ENCODE measurements around the gene CHI3L2.

CHI3L2 gene

DNA sequence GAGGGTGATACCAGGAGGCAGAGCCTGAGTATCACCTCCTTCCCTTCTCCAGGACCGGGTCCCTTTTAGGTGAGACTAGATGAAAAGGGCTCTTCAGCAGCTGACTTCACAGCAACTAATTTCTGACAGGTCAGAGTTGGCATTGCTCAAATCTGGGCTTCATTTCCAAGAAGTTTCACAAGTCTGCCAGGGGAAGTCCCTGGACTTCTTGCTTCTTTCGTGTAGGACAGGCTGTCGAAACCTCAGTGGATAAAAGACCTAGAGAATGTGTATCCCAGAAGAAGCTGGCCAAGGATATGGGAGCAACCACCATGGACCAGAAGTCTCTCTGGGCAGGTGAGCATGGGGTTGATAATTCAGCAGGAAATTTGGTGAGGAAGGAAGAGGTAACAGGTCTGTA, at the start of gene CHI3L2:
CHI3L2 (plus strand) TSS at position 280 of the 400 bp plus-strand sequence; CDS start at position 297, 17 bp downstream.
- no peak for DNase-seq (ENCODE audit: low spot score)

DNA sequence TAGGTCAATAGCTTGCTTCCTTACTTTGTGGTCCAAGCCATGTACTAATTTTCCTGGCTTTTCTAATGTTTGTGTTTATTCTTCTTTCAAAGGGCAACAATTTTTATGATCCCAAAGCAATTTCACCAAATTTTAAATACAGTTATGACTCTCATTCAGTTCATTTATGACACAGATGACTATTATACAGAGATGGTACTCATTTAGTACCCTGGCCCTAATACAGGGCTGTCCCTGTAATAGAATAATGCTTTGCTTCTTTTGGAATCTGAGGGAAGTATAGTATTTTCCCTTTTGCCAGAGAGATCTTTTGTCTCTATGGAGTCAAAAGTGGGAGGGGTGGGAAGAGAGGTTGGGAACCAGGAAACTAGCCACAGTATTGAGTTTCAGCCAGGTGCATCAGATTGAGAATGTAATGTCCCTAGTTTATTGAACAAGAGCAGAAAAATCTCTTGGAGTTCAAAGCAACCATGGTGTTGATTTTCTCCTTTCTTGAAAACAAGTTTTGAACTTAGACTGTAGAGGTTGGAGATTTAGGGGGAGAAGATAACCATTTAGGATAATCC, 47.5 kb upstream of the CHI3L2 start:
- DNase-seq (ENCODE audit: low spot score), result no peak

GRCh38 chr1:111182052-111182451, 45.5 kb upstream of the CHI3L2 start:
- DNase-seq (ENCODE audit: low spot score), result no peak

GRCh38 chr1:111183308-111184069, 44.0 kb upstream of the CHI3L2 start:
- no peak for DNase-seq (ENCODE audit: low spot score)

DNA sequence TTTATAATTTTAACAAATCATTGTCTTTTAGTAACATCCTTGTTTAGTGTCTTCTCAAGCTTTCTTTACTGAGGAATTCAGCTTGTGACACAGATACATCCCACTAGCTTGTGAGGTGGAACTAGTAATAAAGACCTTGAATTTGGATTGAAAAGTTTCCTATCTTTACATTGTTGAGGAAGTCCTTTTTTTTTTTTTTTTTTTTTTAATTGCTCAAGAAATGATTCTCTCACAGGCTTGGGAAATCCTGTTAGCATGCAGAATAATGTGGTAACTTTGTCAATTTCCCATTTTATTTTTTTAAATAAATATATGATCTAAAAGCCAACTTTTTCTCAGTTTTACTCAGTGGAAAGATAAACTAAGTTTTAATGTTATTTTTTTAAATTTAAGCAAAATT, 42.9 kb upstream of the CHI3L2 start:
- no peak for DNase-seq (ENCODE audit: low spot score)

DNA sequence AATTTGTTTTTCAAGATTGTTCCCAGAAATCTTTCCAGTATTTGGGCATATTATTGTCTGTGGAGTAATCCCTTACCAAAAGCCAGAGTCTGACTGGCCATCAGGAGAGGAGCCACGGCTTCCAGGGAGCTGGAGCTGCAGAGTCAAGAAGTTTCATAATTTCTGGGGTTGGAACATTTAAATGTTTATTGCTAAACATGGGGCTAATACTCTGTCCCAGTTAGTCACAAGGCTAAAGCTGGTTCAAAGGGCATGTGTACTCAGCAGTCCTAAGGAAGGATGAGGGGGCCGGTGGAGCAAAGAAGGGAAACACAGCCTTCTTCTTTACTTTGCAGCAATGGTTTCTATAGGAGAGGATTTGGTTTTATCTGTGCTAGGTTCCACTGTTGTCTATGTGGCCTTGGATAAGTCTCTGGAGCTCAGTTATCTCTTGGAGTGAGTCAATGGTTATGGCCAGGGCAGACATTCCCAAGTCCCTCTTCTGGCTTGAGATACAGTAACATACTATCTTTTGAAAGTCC, 36.5 kb upstream of the CHI3L2 start:
- no peak for DNase-seq (ENCODE audit: low spot score)

GRCh38 chr1:111191496-111191895, 36.0 kb upstream of the CHI3L2 start:
- DNase-seq (ENCODE audit: low spot score), result peak; percentile 57

DNA sequence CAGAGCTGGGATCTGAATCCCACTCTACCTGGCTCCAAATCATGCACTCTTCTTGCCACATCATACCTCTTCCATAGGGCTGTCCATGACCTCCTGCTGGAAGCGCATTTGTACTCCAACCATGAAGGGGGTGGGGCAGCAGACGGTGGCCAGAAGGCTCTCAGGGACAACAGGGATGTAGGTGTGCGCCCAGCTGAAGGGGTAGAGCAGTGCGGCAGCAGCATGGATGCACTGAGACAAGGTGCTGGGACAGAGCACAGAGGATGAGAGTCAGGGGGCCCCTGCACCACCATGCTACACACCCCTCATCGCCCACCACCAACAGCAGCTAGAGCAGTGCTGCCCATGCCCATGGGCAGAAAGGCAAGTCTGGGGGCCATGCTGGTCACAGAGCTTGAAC, 35.4 kb upstream of the CHI3L2 start:
- DNase-seq (ENCODE audit: low spot score), result no peak

DNA sequence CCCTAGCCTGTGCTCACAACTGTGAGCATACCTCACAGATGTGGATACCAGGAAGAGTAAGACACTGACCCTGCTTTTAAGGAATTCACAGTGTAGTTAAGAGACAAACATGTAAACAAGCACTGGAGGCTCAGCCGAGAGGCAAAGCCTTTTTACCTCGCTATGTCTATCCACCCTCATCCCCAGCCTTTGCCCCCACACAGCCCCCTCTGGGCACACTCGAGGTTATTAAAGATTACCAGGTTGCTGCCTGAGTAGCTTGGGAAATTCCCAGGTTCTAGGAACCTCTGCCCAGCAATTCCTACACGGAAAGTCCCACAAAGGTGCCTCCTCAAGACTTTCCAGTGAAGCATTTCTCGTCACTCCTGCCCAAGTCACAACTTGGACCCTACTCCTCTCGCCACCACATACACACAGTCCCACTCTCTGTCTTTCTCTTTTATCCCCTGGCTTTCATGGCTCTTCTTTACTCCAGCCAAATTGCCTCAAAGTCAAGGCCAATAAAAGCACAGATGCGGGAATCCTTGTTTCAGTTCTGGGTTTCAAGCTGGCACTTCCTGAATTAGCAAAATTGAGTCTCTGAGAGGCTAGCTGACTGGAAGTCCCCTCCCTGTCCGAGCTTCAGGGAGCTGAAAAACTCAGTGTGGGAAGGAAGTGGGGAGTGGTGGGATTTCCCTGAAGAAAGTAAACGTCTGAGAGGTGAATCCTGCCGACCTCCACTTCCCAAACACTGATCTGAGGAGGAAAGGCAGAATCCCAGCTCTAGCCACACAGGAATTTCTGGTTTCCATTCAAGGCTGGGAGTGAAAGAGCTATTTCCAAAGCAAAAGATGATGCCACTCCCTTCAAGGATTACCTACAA, 34.6 kb upstream of the CHI3L2 start:
- DNase-seq (ENCODE audit: low spot score), result no peak

DNA sequence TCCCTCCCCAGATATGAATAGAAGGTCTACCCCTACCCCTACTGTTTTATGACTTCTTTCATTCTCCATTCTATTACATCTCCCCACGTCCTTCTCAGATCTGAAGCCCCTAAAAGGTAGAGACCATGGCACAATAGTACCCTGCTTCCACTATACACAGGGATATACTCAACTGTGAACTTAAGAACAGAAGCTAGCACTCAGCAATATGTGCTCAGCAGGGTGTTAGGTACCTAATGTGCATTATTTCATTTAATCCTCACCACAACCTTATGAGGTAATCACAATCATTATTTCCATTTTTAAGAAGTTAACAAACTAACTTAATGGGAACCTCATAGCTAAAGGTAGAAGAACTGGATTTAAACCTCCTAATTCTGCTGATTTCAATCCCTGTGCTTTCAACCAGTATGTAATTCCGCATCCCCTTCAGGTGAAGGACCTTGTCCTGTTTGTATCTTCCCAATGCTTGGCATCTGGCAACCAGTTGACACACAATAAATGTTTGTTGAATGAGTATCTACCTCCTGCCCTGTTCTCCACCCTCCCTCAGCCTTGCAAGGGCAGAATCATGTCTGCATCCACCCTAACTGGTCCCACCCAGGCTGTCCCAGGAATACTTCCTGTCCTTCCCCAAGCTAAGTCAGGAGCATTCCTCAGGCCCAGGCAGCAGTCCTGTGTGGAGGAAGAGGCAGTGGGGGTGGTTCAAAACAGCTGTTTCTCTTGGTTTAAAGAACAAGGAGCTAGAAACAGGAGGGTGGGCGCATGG, 33.6 kb upstream of the CHI3L2 start:
- no peak for DNase-seq (ENCODE audit: low spot score)

DNA sequence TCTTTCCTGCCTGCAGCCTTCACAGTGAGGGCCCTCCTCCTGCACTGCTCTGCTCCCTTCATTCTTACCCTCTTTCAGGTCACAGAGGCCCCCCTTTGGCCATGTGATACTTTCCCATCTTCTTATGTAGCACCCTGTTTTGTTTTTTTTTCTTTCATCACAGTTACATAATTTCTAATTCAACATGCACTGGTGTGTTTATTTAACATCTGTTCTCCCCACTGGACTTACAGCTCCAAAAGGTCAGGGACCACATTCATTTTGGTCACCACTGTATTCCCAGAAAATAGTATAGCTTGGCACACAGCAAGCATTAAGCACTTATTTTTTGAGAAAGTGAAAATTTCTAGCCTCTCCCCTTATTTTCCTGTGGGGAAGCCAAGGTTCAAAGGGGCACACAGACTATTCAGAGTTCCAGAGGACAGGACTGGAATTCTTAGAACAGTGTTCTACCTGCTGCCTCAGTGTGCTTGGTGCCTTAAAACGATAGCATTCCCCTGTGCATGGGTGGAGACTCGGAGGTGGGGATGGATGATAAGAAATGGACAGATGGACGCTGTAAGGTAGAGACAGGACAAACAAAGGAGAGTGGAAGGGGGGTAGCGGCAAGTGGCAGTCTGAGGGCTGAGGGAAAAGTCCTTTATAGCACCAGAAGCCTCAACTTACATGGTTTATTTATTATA, 32.4 kb upstream of the CHI3L2 start:
- no peak for DNase-seq (ENCODE audit: low spot score)

GRCh38 chr1:111196213-111196612, 31.3 kb upstream of the CHI3L2 start:
- no peak for DNase-seq (ENCODE audit: low spot score)

DNA sequence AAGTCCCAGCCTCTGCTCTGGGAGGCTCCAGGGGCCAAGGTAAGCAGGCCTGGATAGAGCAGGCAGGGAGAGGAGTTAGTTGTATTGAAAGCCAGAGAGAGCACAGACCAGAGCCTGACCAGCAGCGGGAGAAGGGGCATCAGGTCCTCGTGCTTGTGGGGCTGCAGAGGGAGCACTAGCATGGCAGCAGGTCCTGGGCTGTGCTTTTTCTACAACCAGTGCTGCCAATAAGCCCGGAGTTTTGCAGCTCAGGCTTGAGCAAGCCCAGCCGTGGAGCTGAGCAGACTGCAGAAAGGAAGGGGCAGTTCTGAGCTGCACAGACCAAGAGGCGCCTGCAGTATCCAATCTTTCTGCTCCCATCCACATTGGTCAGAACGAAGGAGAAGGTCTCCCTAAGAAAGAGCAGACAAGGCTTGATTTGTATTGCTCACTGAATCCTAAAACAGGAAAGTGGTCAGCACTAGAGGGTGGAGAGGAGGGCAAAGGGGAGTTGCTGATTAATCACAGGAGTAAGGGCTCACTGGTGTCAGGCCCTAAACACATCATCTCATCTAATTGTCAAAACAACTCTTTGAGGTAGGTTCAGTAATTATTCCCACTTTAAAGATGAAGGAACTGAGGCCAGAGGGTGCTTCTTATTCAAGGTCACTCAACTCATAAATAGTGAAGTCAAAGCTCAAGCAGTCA, 29.8 kb upstream of the CHI3L2 start:
- no peak for DNase-seq (ENCODE audit: low spot score)

DNA sequence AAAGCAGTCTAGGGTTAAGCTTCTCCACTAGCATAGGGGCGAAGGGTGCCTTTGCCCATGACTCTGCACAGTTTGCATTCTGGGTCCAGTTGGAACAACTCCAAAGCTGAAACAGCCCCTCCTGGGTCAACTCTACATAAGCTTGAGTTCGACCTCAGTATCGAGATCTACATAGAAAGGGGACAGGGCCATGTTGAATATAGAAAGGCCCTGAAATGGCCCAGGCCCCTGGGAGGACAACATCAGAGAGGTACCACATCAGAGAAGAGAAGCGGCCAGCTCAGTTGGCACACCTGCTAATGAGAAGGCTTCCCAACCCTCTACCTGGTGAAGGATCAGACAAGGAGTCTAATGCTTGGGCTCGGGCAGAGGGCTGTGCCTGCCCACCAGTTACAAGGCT, 28.7 kb upstream of the CHI3L2 start:
- DNase-seq (ENCODE audit: low spot score), result no peak

DNA sequence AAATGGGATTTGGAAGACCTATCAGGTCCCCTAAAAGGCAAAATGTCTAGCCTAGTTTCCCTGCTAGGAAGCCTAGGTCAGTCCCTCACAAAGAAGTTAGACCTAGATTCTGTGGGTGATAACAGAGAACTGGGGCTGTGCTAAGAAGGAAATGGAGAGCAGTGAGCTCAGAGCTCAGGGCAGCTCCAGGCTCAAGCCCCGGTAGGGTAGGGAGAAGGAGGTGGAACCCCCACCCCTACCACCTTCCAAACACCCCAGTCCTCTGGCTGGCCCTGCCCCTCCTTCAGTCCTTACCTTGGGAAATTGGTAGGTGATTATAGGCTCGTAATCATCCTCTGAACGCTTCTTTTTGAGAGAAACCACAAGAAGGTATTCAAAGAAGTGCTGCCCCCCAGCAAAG, 28.2 kb upstream of the CHI3L2 start:
- DNase-seq (ENCODE audit: low spot score), result no peak

- no peak for DNase-seq (ENCODE audit: low spot score)
These were observed 27.4 kb upstream of the CHI3L2 start, which contains the start of gene DENND2D for GRCh38 chr1:111199881-111200801. Gene DENND2D, minus strand, starts transcription at chr1:111200646. Its CDS starts 187 bp downstream, at chr1:111200459.

- no peak for DNase-seq (ENCODE audit: low spot score)
These were observed 26.7 kb upstream of the CHI3L2 start for GRCh38 chr1:111200802-111201161.

DNA sequence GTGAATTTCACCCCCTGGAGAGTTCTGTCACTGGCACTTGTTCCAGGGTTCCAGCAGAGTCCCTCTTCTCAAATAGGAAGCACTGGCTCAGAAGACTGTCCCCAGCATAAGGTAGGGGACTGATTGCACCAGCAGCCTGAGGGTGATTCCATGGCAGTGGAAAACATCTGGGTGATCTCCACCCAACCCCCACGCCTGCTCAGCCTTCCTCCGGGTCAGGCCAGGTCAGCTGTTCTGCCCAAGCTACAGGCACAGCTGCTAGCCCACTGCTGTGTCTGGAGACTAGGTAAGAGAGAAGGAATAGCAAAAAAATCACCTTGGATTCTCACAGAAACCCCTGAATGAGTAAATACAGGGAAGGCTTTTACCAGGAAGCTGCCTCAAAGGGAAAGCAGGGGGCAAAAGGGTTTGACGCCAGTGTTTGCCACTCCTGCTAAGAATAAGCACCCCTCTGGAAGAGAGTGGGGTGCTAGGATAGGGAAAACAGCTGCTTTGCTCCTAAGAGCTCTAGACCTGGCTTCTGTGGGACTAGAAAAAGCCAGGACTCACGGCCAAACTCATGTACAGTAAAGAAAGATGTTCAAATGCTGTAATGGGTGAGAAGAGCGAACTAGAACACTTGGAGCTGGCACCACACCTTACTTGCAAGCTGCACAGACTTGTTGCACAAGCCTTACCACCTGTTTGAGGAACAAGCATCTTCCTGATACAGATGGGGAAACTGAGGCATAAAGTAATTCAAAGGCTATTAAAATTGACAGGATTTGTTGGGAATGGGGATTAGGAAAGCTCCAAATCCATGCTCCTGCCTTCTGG, 26.0 kb upstream of the CHI3L2 start:
- DNase-seq (ENCODE audit: low spot score), result no peak

- DNase-seq (ENCODE audit: low spot score), result no peak
These were observed 25.2 kb upstream of the CHI3L2 start for GRCh38 chr1:111202366-111202706.

Measured in RKO (cell line).